Measurements from ENCODE around the gene CHDH. TPM values are rescaled to one million over a fixed set of nuclear protein-coding genes. Genes with fewer than 3 reads are reported as not detected.

Gene CHDH
- total and polyA plus RNA-seq, 2 donors (not counting 1 experiment from before 2014, with no cell fraction given) = 0.03 to 0.37 TPM

DNA sequence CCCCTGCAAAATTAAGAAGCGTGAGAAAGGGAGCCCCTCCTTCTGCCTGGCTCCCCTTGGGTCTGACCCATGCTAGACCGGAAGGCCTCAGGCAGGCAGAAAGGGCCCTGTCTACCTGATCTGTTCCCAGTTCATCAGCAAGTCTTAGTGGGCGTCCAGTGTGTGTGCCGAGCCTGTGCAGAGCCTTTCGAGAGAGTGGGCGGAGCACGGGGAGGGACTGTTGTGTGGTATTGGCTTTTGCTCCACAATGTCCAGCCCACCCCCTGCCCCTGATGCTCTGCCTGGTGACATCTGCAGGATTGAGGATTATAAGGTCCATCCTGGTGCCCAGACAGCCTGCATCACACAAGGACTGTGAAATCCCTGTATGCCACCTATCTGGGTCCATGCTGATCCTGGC lies 82.9 kb downstream of the CHDH start:
- TF ChIP-seq, protein P1, sequence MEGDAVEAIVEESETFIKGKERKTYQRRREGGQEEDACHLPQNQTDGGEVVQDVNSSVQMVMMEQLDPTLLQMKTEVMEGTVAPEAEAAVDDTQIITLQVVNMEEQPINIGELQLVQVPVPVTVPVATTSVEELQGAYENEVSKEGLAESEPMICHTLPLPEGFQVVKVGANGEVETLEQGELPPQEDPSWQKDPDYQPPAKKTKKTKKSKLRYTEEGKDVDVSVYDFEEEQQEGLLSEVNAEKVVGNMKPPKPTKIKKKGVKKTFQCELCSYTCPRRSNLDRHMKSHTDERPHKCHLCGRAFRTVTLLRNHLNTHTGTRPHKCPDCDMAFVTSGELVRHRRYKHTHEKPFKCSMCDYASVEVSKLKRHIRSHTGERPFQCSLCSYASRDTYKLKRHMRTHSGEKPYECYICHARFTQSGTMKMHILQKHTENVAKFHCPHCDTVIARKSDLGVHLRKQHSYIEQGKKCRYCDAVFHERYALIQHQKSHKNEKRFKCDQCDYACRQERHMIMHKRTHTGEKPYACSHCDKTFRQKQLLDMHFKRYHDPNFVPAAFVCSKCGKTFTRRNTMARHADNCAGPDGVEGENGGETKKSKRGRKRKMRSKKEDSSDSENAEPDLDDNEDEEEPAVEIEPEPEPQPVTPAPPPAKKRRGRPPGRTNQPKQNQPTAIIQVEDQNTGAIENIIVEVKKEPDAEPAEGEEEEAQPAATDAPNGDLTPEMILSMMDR (IDR thresholded peaks at IDR 0.05) = no peak
- no peak for TF ChIP-seq EZH2 (IDR thresholded peaks at IDR 0.05; ENCODE audit: borderline replicate concordance, insufficient read depth, low read depth, low read length, poor library complexity, severe bottlenecking)
- Histone ChIP-seq H3K79me2 (ENCODE audit: control insufficient read depth, insufficient read depth, low read length) (no peaks in the 10 kb centered on the region), H3K4me2 (replicated peaks; ENCODE audit: low read depth, low read length, poor library complexity, severe bottlenecking) (no peak overlapping the region), H4K20me1 (ENCODE audit: control insufficient read depth, insufficient read depth, low read length, poor library complexity, severe bottlenecking) (no peaks in the 10 kb centered on the region), H3K27ac (ENCODE audit: low read length in 2 of 2) (no peak overlapping the region), H3K4me1 (ENCODE audit: control insufficient read depth in 2 of 2, insufficient read depth in 2 of 2, low read length in 2 of 2) (no peaks in the 10 kb centered on the region), H3K4me3 (ENCODE audit: control extremely low read depth in 1 of 5, extremely low read depth in 1 of 5, insufficient read depth in 1 of 5, low read depth in 2 of 5, low read length in 4 of 5) (no peak overlapping the region), H3K27me3 (replicated peaks in 1 of 4; ENCODE audit: control extremely low read depth in 1 of 4, control insufficient read depth in 3 of 4, insufficient read depth in 4 of 4, low read length in 3 of 4) (no peaks in the 10 kb centered on the region), H3K9me3 (ENCODE audit: control extremely low read depth in 1 of 3, control insufficient read depth in 2 of 3, insufficient read depth in 1 of 3, low read length in 2 of 3) (no peaks in the 10 kb centered on the region), H3K36me3 (replicated peaks in 1 of 2; ENCODE audit: control extremely low read depth in 1 of 2, control insufficient read depth in 1 of 2, extremely low read depth in 1 of 2, insufficient read depth in 2 of 2, low read length in 1 of 2) (no peaks in the 10 kb centered on the region), H2AFZ (ENCODE audit: insufficient read depth, low read depth, low read length, poor library complexity, severe bottlenecking) (no peak overlapping the region), H3K9ac (ENCODE audit: low read length) (no peak overlapping the region)
- POLR2A ChIA-PET = no interaction called here
- DNase-seq = no peak
- WGBS (ENCODE audit: insufficient coverage) = 93% methylated on average over 2 of the region's 7 CpGs
- H3K4me3 Mint-ChIP-seq = no peak overlapping the region
- ATAC-seq (ENCODE audit: low read depth) = no peak
- no peaks in the 10 kb centered on the region for H3K27me3 Mint-ChIP-seq
- H3K4me1 Mint-ChIP-seq = no peaks in the 10 kb centered on the region
- CTCF ChIA-PET = no interaction called here
- no peaks in the 10 kb centered on the region for H3K9me3 Mint-ChIP-seq (ENCODE audit: insufficient read depth)
- no peak overlapping the region for H3K27ac Mint-ChIP-seq
- intact Hi-C loops (cut with micrococcal nuclease) = no loop called here

Small RNA genes within 50 kb of the gene (small RNA-seq; reads per million reads assigned to genes)
- not detected for gene AC012467.1 (ENCODE audit: insufficient read length, low read depth, low replicate concordance)

Other genes with a start within 250 kb of the CHDH start
- 0.15 and 0.32 TPM in 2 replicates for gene IL17RB, start 149 bp upstream of the CHDH start, total RNA-seq
- gene IL17RB, start 149 bp upstream of the CHDH start, polyA plus RNA-seq = 0.07 and 0.09 TPM in 2 replicates
- gene ACTR8, start 35.7 kb upstream of the CHDH start, total RNA-seq = 42.0 and 45.9 TPM in 2 replicates
- gene ACTR8, start 35.7 kb upstream of the CHDH start, polyA plus RNA-seq = 10.3 and 10.8 TPM in 2 replicates
- gene SELENOK, start 45.4 kb upstream of the CHDH start, total RNA-seq = 21.9 and 27.5 TPM in 2 replicates
- gene SELENOK, start 45.4 kb upstream of the CHDH start, polyA plus RNA-seq = 56.1 and 181 TPM in 2 replicates

Data from B cell (primary cell).